ENCODE results near the gene BABAM2.
"Not testable (repeated sequence)": the region's sequence is repeated elsewhere in the genome, so short reads cannot be mapped to it uniquely, and the experiment has no call there.

BABAM2 gene

GRCh38 chr2:27878825-27879224 lies 11.7 kb upstream of the BABAM2 start:
- H3K36me3 ChIP-seq (ENCODE audit: control insufficient read depth, insufficient read depth, low read length): no peaks in the 10 kb centered on the region
- H3K4me3 ChIP-seq (ENCODE audit: extremely low read depth, insufficient read depth, low read length, poor library complexity, severe bottlenecking): no peak overlapping the region
- H3K9me3 ChIP-seq (ENCODE audit: control insufficient read depth, low read length): peaks cover 9% of the 10 kb centered on the region
- no peaks in the 10 kb centered on the region for H3K4me1 ChIP-seq (ENCODE audit: control insufficient read depth, insufficient read depth, low read length, poor library complexity, severe bottlenecking)
- no peak overlapping the region for H3K27ac ChIP-seq (ENCODE audit: low read depth, low read length, severe bottlenecking)
- 100% methylated on average over 1 to 2 of the region's 2 CpGs for WGBS, 2 experiments (ENCODE audit: insufficient coverage in 2 of 2)

GRCh38 chr2:27881815-27882583 lies 8.5 kb upstream of the BABAM2 start:
- H3K4me1 ChIP-seq (ENCODE audit: control insufficient read depth, insufficient read depth, low read length, poor library complexity, severe bottlenecking): not testable (repeated sequence)

GRCh38 chr2:27882584-27882922 lies 8.0 kb upstream of the BABAM2 start:
- not testable (repeated sequence) for H3K9me3 ChIP-seq (ENCODE audit: control insufficient read depth, low read length); H3K4me3 ChIP-seq (ENCODE audit: extremely low read depth, insufficient read depth, low read length, poor library complexity, severe bottlenecking); H3K27ac ChIP-seq (ENCODE audit: low read depth, low read length, severe bottlenecking); H3K4me1 ChIP-seq (ENCODE audit: control insufficient read depth, insufficient read depth, low read length, poor library complexity, severe bottlenecking); H3K36me3 ChIP-seq (ENCODE audit: control insufficient read depth, insufficient read depth, low read length)
- no CpG with 5 or more reads among the region's 1 CpG for WGBS, 2 experiments (ENCODE audit: insufficient coverage in 2 of 2)

More at GRCh38 chr2:27881815-27882583, 8.5 kb upstream of the BABAM2 start:
- not testable (repeated sequence) for H3K36me3 ChIP-seq (ENCODE audit: control insufficient read depth, insufficient read depth, low read length); H3K4me3 ChIP-seq (ENCODE audit: extremely low read depth, insufficient read depth, low read length, poor library complexity, severe bottlenecking); H3K27ac ChIP-seq (ENCODE audit: low read depth, low read length, severe bottlenecking); H3K9me3 ChIP-seq (ENCODE audit: control insufficient read depth, low read length)
- whole genome bisulfite sequencing, 2 experiments (ENCODE audit: insufficient coverage in 2 of 2): 100% methylated on average over 1 of the region's 4 CpGs; no CpG with 5 or more reads in 1 of the 2 experiments

- no peaks in the 10 kb centered on the region for H3K4me1 ChIP-seq (ENCODE audit: control insufficient read depth, insufficient read depth, low read length, poor library complexity, severe bottlenecking)
These were observed 5.9 kb upstream of the BABAM2 start for GRCh38 chr2:27884601-27885000.

GRCh38 chr2:27885234-27885633 lies 5.3 kb upstream of the BABAM2 start:
- WGBS, 2 experiments (ENCODE audit: insufficient coverage in 2 of 2): 80 to 94% methylated on average over 1 of the region's 1 CpG
- no peak overlapping the region for H3K4me3 ChIP-seq (ENCODE audit: extremely low read depth, insufficient read depth, low read length, poor library complexity, severe bottlenecking)
- no peaks in the 10 kb centered on the region for H3K9me3 ChIP-seq (ENCODE audit: control insufficient read depth, low read length)
- no peaks in the 10 kb centered on the region for H3K4me1 ChIP-seq (ENCODE audit: control insufficient read depth, insufficient read depth, low read length, poor library complexity, severe bottlenecking)
- H3K27ac ChIP-seq (ENCODE audit: low read depth, low read length, severe bottlenecking): no peak overlapping the region
- H3K36me3 ChIP-seq (ENCODE audit: control insufficient read depth, insufficient read depth, low read length): no peaks in the 10 kb centered on the region

More at GRCh38 chr2:27884601-27885000, 5.9 kb upstream of the BABAM2 start:
- Histone ChIP-seq H3K9me3 (ENCODE audit: control insufficient read depth, low read length) (no peaks in the 10 kb centered on the region), H3K4me3 (ENCODE audit: extremely low read depth, insufficient read depth, low read length, poor library complexity, severe bottlenecking) (no peak overlapping the region), H3K27ac (ENCODE audit: low read depth, low read length, severe bottlenecking) (no peak overlapping the region), H3K36me3 (ENCODE audit: control insufficient read depth, insufficient read depth, low read length) (no peaks in the 10 kb centered on the region)
- WGBS, 2 experiments (ENCODE audit: insufficient coverage in 2 of 2): no CpG with 5 or more reads among the region's 2 CpGs

GRCh38 chr2:27885661-27886060 lies 4.9 kb upstream of the BABAM2 start:
- no CpG with 5 or more reads among the region's 1 CpG for WGBS, 2 experiments (ENCODE audit: insufficient coverage in 2 of 2)
- Histone ChIP-seq H3K9me3 (ENCODE audit: control insufficient read depth, low read length) (no peaks in the 10 kb centered on the region), H3K4me3 (ENCODE audit: extremely low read depth, insufficient read depth, low read length, poor library complexity, severe bottlenecking) (no peak overlapping the region), H3K27ac (ENCODE audit: low read depth, low read length, severe bottlenecking) (no peak overlapping the region), H3K36me3 (ENCODE audit: control insufficient read depth, insufficient read depth, low read length) (no peaks in the 10 kb centered on the region), H3K4me1 (ENCODE audit: control insufficient read depth, insufficient read depth, low read length, poor library complexity, severe bottlenecking) (no peaks in the 10 kb centered on the region)

GRCh38 chr2:27886322-27886721 lies 4.2 kb upstream of the BABAM2 start:
- H3K27ac ChIP-seq (ENCODE audit: low read depth, low read length, severe bottlenecking): no peak overlapping the region
- no peak overlapping the region for H3K4me3 ChIP-seq (ENCODE audit: extremely low read depth, insufficient read depth, low read length, poor library complexity, severe bottlenecking)
- H3K4me1 ChIP-seq (ENCODE audit: control insufficient read depth, insufficient read depth, low read length, poor library complexity, severe bottlenecking): no peaks in the 10 kb centered on the region
- H3K9me3 ChIP-seq (ENCODE audit: control insufficient read depth, low read length): no peaks in the 10 kb centered on the region
- 90 to 100% methylated on average over 2 of the region's 6 CpGs for WGBS, 2 experiments (ENCODE audit: insufficient coverage in 2 of 2)
- H3K36me3 ChIP-seq (ENCODE audit: control insufficient read depth, insufficient read depth, low read length): no peaks in the 10 kb centered on the region

- H3K9me3 ChIP-seq (ENCODE audit: control insufficient read depth, low read length): no peaks in the 10 kb centered on the region
- no peaks in the 10 kb centered on the region for H3K4me1 ChIP-seq (ENCODE audit: control insufficient read depth, insufficient read depth, low read length, poor library complexity, severe bottlenecking)
- H3K36me3 ChIP-seq (ENCODE audit: control insufficient read depth, insufficient read depth, low read length): no peaks in the 10 kb centered on the region
- 78% methylated on average over 1 of the region's 2 CpGs; no CpG with 5 or more reads in 1 of the 2 experiments for WGBS, 2 experiments (ENCODE audit: insufficient coverage in 2 of 2)
- H3K4me3 ChIP-seq (ENCODE audit: extremely low read depth, insufficient read depth, low read length, poor library complexity, severe bottlenecking): no peak overlapping the region
- H3K27ac ChIP-seq (ENCODE audit: low read depth, low read length, severe bottlenecking): no peak overlapping the region
These were observed 3.4 kb upstream of the BABAM2 start for GRCh38 chr2:27887111-27887510.

- no peak overlapping the region for H3K4me3 ChIP-seq (ENCODE audit: extremely low read depth, insufficient read depth, low read length, poor library complexity, severe bottlenecking)
- H3K36me3 ChIP-seq (ENCODE audit: control insufficient read depth, insufficient read depth, low read length): no peaks in the 10 kb centered on the region
- WGBS, 2 experiments (ENCODE audit: insufficient coverage in 2 of 2): 100% methylated on average over 2 of the region's 3 CpGs; no CpG with 5 or more reads in 1 of the 2 experiments
- no peak overlapping the region for H3K27ac ChIP-seq (ENCODE audit: low read depth, low read length, severe bottlenecking)
- no peaks in the 10 kb centered on the region for H3K9me3 ChIP-seq (ENCODE audit: control insufficient read depth, low read length)
- H3K4me1 ChIP-seq (ENCODE audit: control insufficient read depth, insufficient read depth, low read length, poor library complexity, severe bottlenecking): no peaks in the 10 kb centered on the region
These were observed 2.7 kb upstream of the BABAM2 start for GRCh38 chr2:27887830-27888229.

- Histone ChIP-seq H3K36me3 (ENCODE audit: control insufficient read depth, insufficient read depth, low read length) (no peaks in the 10 kb centered on the region), H3K4me1 (ENCODE audit: control insufficient read depth, insufficient read depth, low read length, poor library complexity, severe bottlenecking) (no peaks in the 10 kb centered on the region), H3K27ac (ENCODE audit: low read depth, low read length, severe bottlenecking) (no peak overlapping the region), H3K4me3 (ENCODE audit: extremely low read depth, insufficient read depth, low read length, poor library complexity, severe bottlenecking) (no peak overlapping the region), H3K9me3 (ENCODE audit: control insufficient read depth, low read length) (no peaks in the 10 kb centered on the region)
- WGBS, 2 experiments (ENCODE audit: insufficient coverage in 2 of 2): no CpG with 5 or more reads among the region's 3 CpGs
These were observed 1.7 kb upstream of the BABAM2 start for GRCh38 chr2:27888790-27889189.

- Histone ChIP-seq H3K27ac (ENCODE audit: low read depth, low read length, severe bottlenecking) (no peak overlapping the region), H3K4me3 (ENCODE audit: extremely low read depth, insufficient read depth, low read length, poor library complexity, severe bottlenecking) (peak overlapping the region; percentile 67), H3K4me1 (ENCODE audit: control insufficient read depth, insufficient read depth, low read length, poor library complexity, severe bottlenecking) (no peaks in the 10 kb centered on the region), H3K36me3 (ENCODE audit: control insufficient read depth, insufficient read depth, low read length) (peaks cover 3% of the 10 kb centered on the region), H3K9me3 (ENCODE audit: control insufficient read depth, low read length) (no peaks in the 10 kb centered on the region)
- WGBS, 2 experiments (ENCODE audit: insufficient coverage in 2 of 2): 10 to 23% methylated on average over 5 to 7 of the region's 10 CpGs
These were observed 769 bp upstream of the BABAM2 start for GRCh38 chr2:27889774-27890145.

All from mesodermal cell (in vitro differentiated cells).